Gastroesophageal sphincter (tissue), 3 donors: ENCODE data around the gene PLOD3.

Experiments used
- CTCF ChIP-seq, 4 experiments: fragments of 200-600 bp in 2 of 4; fragments of 450-650 bp in 2 of 4; sonication (generic) in 1 of 4; IDR thresholded peaks; one replicate each; pipeline ENCODE4 v1.5.1; 2017 to 2019; ENCODE audit warnings: antibody characterized with exemption in 4 of 4, mild to moderate bottlenecking in 2 of 4, moderate library complexity in 2 of 4
- EP300 ChIP-seq: sonication (generic); formaldehyde crosslinking; IDR thresholded peaks from one replicate; pipeline ENCODE4 v1.6.1; 2017; ENCODE audit warnings: antibody characterized with exemption, mild to moderate bottlenecking
- POLR2A ChIP-seq, 2 donors: fragments of 450-650 bp; IDR thresholded peaks; one replicate each; pipeline ENCODE4 v1.6.1; 2017; ENCODE audit warnings: antibody characterized with exemption in 2 of 2, mild to moderate bottlenecking in 2 of 2, moderate library complexity in 1 of 2
- POLR2AphosphoS5 ChIP-seq: sonication (generic); formaldehyde crosslinking; IDR thresholded peaks from one replicate; pipeline ENCODE4 v1.6.1; 2017; ENCODE audit warnings: antibody characterized with exemption

GRCh38 chr7:101166648-101166908 lies 50.8 kb downstream of the PLOD3 start:
- no peak for TF ChIP-seq POLR2AphosphoS5
- TF ChIP-seq POLR2A (IDR thresholded peaks at IDR 0.05), result no peak
- TF ChIP-seq CTCF (IDR thresholded peaks at IDR 0.05), result no peak
- no peak for TF ChIP-seq EP300
